IPS-20b (cell line): Measurements from ENCODE around the gene TAGLN3.

Source experiments
- H3K27ac ChIP-seq: one replicate; pipeline ENCODE4 v1.5.1; 2013; ENCODE audit warnings: low read length
- H3K27me3 ChIP-seq: 2 replicates; pipeline ENCODE4 v1.6.1; 2013; ENCODE audit warnings: mild to moderate bottlenecking, low read length, inconsistent platforms; ENCODE audit not compliant: insufficient read depth
- H3K36me3 ChIP-seq: 2 replicates; pipeline ENCODE4 v1.6.1; 2013; ENCODE audit warnings: low read depth, mild to moderate bottlenecking, inconsistent platforms, low read length, moderate library complexity; ENCODE audit not compliant: insufficient read depth
- H3K4me1 ChIP-seq: 2 replicates; pipeline ENCODE4 v1.6.1; 2013; ENCODE audit warnings: mild to moderate bottlenecking, control low read depth, inconsistent platforms, low read length, moderate library complexity; ENCODE audit not compliant: insufficient read depth
- H3K4me3 ChIP-seq: 2 replicates; pipeline ENCODE4 v1.5.1; 2013; ENCODE audit warnings: mild to moderate bottlenecking, low read length, inconsistent platforms
- H3K9ac ChIP-seq: 2 replicates; pipeline ENCODE4 v1.6.1; 2013; ENCODE audit warnings: low read depth, mild to moderate bottlenecking, inconsistent platforms, low read length, moderate library complexity
- H3K9me3 ChIP-seq: 2 replicates; pipeline ENCODE4 v1.6.1; 2013; ENCODE audit warnings: mild to moderate bottlenecking, low read depth, low read length, inconsistent platforms; ENCODE audit not compliant: insufficient read depth

Gene TAGLN3

DNA sequence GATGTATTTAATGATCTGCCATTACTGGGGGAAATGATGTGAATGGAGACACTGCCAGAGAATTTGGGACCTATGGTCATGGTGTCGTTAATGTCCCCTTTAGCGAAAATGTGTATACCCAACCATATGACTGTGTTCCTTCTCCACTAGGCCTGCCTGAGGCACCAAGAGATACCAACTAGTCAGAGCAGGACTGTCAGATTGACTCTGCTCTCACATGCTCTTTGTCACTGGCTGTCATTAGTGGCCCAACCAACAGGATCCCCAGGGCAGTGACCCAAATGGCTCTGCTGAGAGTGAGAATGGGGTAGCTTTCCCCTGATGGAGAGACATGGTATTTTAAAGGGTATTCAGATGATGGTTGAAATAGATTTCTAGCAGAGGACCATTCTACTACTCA is 2.8 kb downstream of the TAGLN3 start:
- no peaks in the 10 kb centered on the region for H3K9me3 ChIP-seq
- H3K4me3 ChIP-seq = peak overlapping the region; percentile 80; the same call in 1 of the 2 replicates
- no peak overlapping the region for H3K27ac ChIP-seq
- H3K36me3 ChIP-seq = peaks cover 30% of the 10 kb centered on the region; the same call in 1 of the 2 replicates
- H3K4me1 ChIP-seq = peaks cover 11% of the 10 kb centered on the region; the same call in 1 of the 2 replicates
- H3K27me3 ChIP-seq = peaks cover 65% of the 10 kb centered on the region
- H3K9ac ChIP-seq = no peak overlapping the region

DNA sequence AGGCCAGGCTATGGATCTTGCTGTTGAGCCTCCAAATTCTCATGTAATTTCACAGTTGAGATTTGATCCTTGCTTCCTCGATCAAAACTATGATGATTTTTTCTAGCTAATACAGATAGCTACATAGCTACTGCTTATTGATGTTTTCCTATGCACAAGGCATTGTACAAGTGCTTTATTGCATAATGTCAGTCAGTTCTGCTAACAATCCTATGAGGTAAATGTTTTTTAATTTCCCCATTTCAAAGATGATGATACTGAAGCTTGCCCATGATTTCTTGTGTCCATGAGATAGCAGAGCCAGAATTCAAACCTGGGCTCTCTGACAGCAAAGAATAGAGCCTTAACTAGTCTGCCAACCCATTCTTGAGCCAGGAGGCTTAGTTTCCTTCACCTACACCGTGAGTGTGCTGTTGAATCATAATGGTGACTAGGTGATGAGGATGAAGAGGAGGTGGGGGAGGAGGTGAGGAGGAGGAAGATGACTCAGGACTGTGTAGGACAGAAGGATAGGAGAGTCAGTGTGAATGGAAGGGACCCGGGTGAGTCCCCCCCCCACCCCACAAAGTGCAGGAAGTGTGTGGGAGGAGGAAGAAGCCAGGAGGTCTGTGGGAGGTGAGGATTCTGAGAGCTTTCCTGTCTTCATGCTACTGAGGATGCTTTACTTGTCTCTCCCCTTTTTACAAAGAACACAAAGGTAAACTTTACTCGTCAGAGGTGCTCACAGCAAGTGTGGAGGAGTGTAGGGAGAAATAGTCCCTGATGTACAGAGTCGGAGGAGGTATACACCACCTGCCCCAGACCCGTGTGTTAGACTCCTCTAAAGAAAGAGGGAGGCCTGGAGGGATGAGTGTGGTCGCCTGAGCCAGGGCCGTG is 3.6 kb downstream of the TAGLN3 start:
- H3K4me1 ChIP-seq = peaks cover 11% of the 10 kb centered on the region; the same call in 1 of the 2 replicates
- H3K27ac ChIP-seq = no peak overlapping the region

DNA sequence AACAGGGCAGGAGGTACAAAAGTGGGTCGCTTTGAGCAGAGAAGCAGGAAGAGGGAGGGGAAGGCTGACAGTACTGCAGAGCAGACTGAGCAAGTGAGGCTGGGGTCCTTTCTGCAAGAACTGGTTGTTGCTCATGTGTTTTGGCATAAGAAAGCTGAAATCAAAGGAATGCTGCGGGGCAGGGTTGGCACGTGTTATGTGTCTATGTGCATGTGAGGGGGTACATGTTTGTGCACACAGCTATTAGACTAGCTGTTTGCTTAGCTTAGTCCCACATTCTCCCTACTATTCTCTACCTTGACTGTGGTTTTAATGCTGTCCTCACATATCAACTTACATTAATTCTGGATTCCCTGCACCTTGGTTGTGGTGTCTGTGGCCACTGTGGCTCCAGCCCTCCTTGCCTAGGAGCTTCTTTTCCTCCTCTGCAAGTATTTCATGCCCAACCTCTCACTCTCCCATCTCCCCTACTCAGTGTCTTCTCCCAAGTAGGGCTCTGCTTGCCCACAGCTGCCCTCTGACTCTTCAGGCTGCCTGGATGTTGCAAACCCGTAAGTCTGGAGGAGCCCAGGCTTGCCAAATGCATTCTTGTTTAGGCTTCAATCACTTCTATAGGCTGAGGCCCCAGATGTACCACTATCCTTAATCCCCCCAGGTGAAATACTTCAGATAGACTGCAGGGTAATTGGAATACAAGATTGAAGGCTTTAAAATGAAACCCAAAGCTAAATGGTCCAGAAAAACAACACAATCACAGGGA is 4.8 kb downstream of the TAGLN3 start:
- H3K36me3 ChIP-seq = peaks cover 30% of the 10 kb centered on the region; the same call in 1 of the 2 replicates
- H3K4me1 ChIP-seq = peaks cover 11% of the 10 kb centered on the region; the same call in 1 of the 2 replicates
- H3K9ac ChIP-seq = no peak overlapping the region
- H3K27ac ChIP-seq = no peak overlapping the region
- peaks cover 50% of the 10 kb centered on the region for H3K27me3 ChIP-seq
- no peaks in the 10 kb centered on the region for H3K9me3 ChIP-seq
- no peak overlapping the region for H3K4me3 ChIP-seq

More for the DNA sequence above, 3.6 kb downstream of the TAGLN3 start:
- peaks cover 30% of the 10 kb centered on the region; the same call in 1 of the 2 replicates for H3K36me3 ChIP-seq
- no peak overlapping the region for H3K4me3 ChIP-seq
- no peaks in the 10 kb centered on the region for H3K9me3 ChIP-seq
- H3K9ac ChIP-seq = no peak overlapping the region
- peaks cover 58% of the 10 kb centered on the region for H3K27me3 ChIP-seq

DNA sequence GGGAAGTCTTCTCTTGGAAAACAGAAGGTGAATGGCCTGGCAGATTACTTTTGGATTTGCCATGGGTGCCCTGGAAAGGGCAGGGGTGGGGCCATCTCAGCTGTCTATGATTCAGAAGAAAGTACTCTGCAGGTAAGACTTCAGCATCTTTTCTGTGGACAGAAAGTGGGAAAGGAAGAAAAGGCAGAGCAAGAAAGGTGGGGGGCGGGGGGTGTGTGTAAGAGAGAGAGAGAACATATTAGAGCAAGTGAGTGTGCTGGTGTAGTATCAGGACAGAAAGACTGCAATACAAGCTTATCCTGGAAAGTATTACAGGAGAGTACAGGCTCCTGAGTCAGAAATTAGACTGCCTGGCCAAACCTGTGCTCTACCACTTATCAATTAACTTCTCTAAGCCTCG is 5.5 kb downstream of the TAGLN3 start:
- Histone ChIP-seq H3K27me3 (peaks cover 43% of the 10 kb centered on the region), H3K4me1 (peaks cover 11% of the 10 kb centered on the region; the same call in 1 of the 2 replicates), H3K9me3 (no peaks in the 10 kb centered on the region), H3K27ac (no peak overlapping the region), H3K36me3 (peaks cover 30% of the 10 kb centered on the region; the same call in 1 of the 2 replicates), H3K4me3 (no peak overlapping the region), H3K9ac (no peak overlapping the region)

DNA sequence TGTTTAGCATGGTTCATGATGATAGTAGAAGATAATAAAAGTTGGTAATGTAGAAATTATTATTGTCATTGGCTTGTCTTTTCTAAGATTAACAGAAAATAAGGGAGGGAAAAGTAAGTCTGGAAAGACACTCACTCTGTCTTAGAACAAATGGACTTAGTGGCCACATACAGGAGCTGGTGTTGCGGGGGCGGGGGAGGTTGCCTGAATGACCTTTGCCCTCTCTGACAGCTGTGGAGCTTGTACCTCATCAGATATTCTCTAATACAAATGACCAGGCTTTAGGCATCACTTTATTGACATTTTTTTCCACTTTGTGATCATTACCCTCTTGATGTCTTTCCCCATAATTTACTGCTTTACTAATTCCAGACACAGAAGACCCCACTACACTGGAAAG is 5.9 kb downstream of the TAGLN3 start:
- peaks cover 11% of the 10 kb centered on the region; the same call in 1 of the 2 replicates for H3K4me1 ChIP-seq
- H3K27me3 ChIP-seq = peaks cover 38% of the 10 kb centered on the region
- H3K36me3 ChIP-seq = peaks cover 30% of the 10 kb centered on the region; the same call in 1 of the 2 replicates
- no peak overlapping the region for H3K9ac ChIP-seq
- no peak overlapping the region for H3K4me3 ChIP-seq
- H3K27ac ChIP-seq = no peak overlapping the region
- no peaks in the 10 kb centered on the region for H3K9me3 ChIP-seq

DNA sequence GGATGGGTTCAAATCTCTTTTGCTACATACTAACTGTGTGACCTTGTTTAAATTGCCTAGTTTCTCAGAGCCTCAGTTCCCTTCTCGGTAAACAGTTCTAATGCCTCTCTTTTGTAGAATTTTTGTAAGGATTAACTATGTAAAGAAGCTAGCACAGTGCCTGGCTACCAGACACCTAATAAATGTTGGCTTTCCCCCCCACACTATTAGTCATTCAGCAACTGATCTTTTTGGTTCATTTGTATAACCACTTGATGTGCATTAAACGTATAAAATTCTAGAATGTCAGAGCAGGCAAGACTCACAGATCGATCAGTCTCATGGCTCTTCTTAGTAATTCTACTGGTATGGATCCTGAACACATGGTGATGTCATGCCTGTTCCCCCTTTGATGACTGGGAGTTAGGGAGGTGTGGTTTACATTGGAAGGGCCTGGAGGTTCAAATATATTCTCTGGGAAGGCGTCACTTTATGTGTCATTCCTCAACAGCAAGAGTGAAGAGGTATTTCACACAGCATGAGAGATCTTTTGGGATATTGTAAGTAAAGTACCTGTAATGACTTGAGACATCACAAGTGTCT is 6.5 kb downstream of the TAGLN3 start:
- Histone ChIP-seq H3K36me3 (peaks cover 30% of the 10 kb centered on the region; the same call in 1 of the 2 replicates), H3K4me1 (peaks cover 7% of the 10 kb centered on the region; the same call in 1 of the 2 replicates), H3K27ac (no peak overlapping the region), H3K9me3 (no peaks in the 10 kb centered on the region), H3K9ac (no peak overlapping the region), H3K4me3 (no peak overlapping the region), H3K27me3 (peaks cover 33% of the 10 kb centered on the region)

DNA sequence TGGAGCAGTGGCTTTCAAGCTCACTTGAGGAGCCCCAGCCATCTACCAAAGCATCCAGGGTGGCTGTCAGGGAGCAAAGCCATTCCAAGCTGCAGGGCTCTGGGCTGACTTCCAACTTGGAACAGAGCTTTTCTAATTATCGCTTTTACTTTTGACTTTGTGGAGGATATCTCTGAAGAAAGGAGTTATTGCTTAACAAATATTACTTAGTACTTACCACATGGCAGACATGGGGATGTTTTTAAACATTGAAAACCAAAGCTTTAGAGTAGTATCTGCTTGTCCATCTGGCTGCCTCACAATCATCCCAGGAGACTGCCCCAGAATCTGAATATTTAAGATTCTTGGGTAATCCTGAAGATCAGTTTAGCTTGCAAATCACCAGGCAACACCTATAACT is 8.9 kb downstream of the TAGLN3 start:
- H3K27ac ChIP-seq = no peak overlapping the region
- H3K4me3 ChIP-seq = no peak overlapping the region
- no peak overlapping the region for H3K9ac ChIP-seq
- no peaks in the 10 kb centered on the region for H3K4me1 ChIP-seq
- H3K27me3 ChIP-seq = peaks cover 11% of the 10 kb centered on the region
- H3K9me3 ChIP-seq = no peaks in the 10 kb centered on the region
- peaks cover 30% of the 10 kb centered on the region; the same call in 1 of the 2 replicates for H3K36me3 ChIP-seq

DNA sequence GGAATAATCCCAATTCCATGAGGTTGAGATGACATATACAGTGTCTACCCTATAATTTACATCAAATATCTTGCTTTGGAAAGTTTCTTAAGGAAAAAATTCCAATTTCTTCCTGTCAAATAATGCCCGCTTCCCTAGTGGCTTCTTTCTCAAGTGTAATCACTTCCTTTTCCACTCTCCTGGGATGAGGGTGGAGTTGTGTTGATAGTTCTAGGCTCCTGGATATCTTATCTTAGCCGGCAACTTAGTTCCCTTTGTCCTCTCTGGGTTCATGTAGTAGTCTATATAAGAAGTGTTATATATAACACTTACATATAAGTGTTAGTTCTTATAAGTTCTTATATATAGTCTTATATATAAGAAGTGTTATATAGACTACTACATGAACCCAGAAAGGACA is 10.9 kb downstream of the TAGLN3 start:
- Histone ChIP-seq H3K4me3 (no peak overlapping the region), H3K9ac (no peak overlapping the region), H3K27ac (no peak overlapping the region), H3K36me3 (peaks cover 20% of the 10 kb centered on the region; the same call in 1 of the 2 replicates), H3K9me3 (no peaks in the 10 kb centered on the region), H3K4me1 (no peaks in the 10 kb centered on the region), H3K27me3 (no peaks in the 10 kb centered on the region)

DNA sequence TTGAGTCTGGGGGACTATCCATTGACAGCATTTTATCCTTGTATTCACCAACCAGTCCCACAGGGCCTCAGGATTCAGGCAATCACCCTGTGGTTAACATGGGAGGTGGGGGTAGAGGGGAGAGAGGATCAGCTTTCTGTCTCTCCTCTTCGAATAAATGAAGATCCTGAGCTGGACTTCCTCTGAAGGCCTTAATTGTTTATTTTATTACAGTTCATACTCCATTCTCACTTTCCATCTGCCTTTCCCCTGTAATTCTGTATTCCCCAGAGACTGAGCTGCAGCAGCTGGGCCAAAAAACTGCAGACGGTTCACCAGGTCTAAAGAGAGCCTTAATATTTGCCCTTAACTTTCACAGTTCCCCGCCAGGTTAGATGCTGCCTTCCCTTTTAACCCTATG is 11.9 kb downstream of the TAGLN3 start:
- peaks cover 13% of the 10 kb centered on the region; the same call in 1 of the 2 replicates for H3K36me3 ChIP-seq
- H3K4me3 ChIP-seq = no peak overlapping the region
- no peaks in the 10 kb centered on the region for H3K9me3 ChIP-seq
- no peak overlapping the region for H3K9ac ChIP-seq
- no peaks in the 10 kb centered on the region for H3K4me1 ChIP-seq
- no peaks in the 10 kb centered on the region for H3K27me3 ChIP-seq
- no peak overlapping the region for H3K27ac ChIP-seq

DNA sequence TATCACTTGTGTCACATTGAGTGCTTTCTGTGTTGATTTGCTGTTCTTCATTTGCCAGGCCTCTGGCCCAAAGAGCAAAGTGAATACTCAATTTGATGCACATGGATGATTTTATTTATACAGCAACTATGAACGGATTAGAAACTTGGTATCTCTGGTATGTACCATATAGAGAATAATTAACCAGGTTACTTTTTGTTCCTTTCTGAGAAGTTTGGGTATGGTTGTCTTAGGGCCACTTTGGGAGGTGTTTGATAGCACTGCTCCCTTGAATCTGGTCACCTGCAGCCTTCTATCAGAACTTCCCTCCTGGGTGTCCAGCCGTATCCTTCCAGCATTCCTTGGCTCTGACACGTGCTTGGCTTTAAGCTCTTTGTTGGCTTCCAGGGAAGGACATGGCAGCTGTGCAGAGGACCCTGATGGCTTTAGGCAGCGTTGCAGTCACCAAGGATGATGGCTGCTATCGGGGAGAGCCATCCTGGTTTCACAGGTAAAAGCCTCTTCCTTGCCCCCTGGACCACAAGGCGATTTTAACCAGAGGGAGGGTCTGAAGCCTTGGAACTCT is 12.7 kb downstream of the TAGLN3 start:
- no peak overlapping the region for H3K4me3 ChIP-seq
- H3K9ac ChIP-seq = no peak overlapping the region
- no peaks in the 10 kb centered on the region for H3K4me1 ChIP-seq
- H3K27me3 ChIP-seq = no peaks in the 10 kb centered on the region
- H3K36me3 ChIP-seq = peaks cover 7% of the 10 kb centered on the region; the same call in 1 of the 2 replicates
- H3K9me3 ChIP-seq = no peaks in the 10 kb centered on the region
- no peak overlapping the region for H3K27ac ChIP-seq
